Activated T-cell treated with anti-CD3 and anti-CD28 coated beads for 24 hours (primary cell): ENCODE results near the gene MICAL2.

Source experiments
- DNase-seq: peaks from one replicate; pipeline ENCODE4 v3.0.0-alpha.2; 2020; ENCODE audit warnings: low read depth

Gene MICAL2

GRCh38 chr11:12287374-12288211 is 177.2 kb downstream of the MICAL2 start:
- no peak for DNase-seq

GRCh38 chr11:12288212-12288930 is 178.0 kb downstream of the MICAL2 start:
- peak; percentile 25 for DNase-seq

- DNase-seq: no peak
Observed at GRCh38 chr11:12288931-12289666, 178.7 kb downstream of the MICAL2 start.

GRCh38 chr11:12289667-12290476 is 179.5 kb downstream of the MICAL2 start:
- DNase-seq: no peak

GRCh38 chr11:12290477-12290922 is 180.1 kb downstream of the MICAL2 start:
- no peak for DNase-seq

- DNase-seq: no peak
Observed at GRCh38 chr11:12291313-12291712, 180.9 kb downstream of the MICAL2 start.

GRCh38 chr11:12291766-12292165 is 181.4 kb downstream of the MICAL2 start:
- DNase-seq: no peak

- no peak for DNase-seq
Observed at GRCh38 chr11:12292766-12293165, 182.4 kb downstream of the MICAL2 start.

GRCh38 chr11:12293486-12293885 is 183.1 kb downstream of the MICAL2 start:
- DNase-seq: no peak

GRCh38 chr11:12294613-12295012 is 184.2 kb downstream of the MICAL2 start:
- no peak for DNase-seq

- no peak for DNase-seq
Observed at GRCh38 chr11:12295943-12296342, 185.6 kb downstream of the MICAL2 start.

GRCh38 chr11:12298610-12299009 is 188.2 kb downstream of the MICAL2 start:
- no peak for DNase-seq

GRCh38 chr11:12301379-12301778 is 191.0 kb downstream of the MICAL2 start:
- DNase-seq: no peak

GRCh38 chr11:12303421-12304149 is 193.2 kb downstream of the MICAL2 start:
- no peak for DNase-seq

GRCh38 chr11:12306830-12307229 is 196.4 kb downstream of the MICAL2 start:
- DNase-seq: no peak

GRCh38 chr11:12312132-12312531 is 201.7 kb downstream of the MICAL2 start:
- DNase-seq: no peak
